ENCODE data around the gene ATP10D.
"Not testable (repeated sequence)": the region's sequence is repeated elsewhere in the genome, so short reads cannot be mapped to it uniquely, and the experiment has no call there.

ATP10D gene

GRCh38 chr4:47538111-47538824, 53.2 kb downstream of the ATP10D start:
- no peak for DNase-seq

GRCh38 chr4:47538825-47539154, 53.7 kb downstream of the ATP10D start:
- DNase-seq: no peak

- not testable (repeated sequence) for DNase-seq
Observed at GRCh38 chr4:47542640-47543039, 57.6 kb downstream of the ATP10D start.

GRCh38 chr4:47543331-47543730, 58.3 kb downstream of the ATP10D start:
- no peak for DNase-seq

GRCh38 chr4:47550357-47550756, 65.3 kb downstream of the ATP10D start:
- DNase-seq: not testable (repeated sequence)

GRCh38 chr4:47550899-47551548, 65.9 kb downstream of the ATP10D start:
- no peak for DNase-seq

- DNase-seq: no peak
Observed at GRCh38 chr4:47551682-47552081, 66.6 kb downstream of the ATP10D start.

GRCh38 chr4:47553329-47554125, 68.5 kb downstream of the ATP10D start:
- DNase-seq: no peak

- not testable (repeated sequence) for DNase-seq
Observed at GRCh38 chr4:47555920-47556319, 70.8 kb downstream of the ATP10D start.

- DNase-seq: no peak
Observed at GRCh38 chr4:47557255-47557654, 72.2 kb downstream of the ATP10D start.

- DNase-seq: no peak
Observed at GRCh38 chr4:47560682-47561081, 75.6 kb downstream of the ATP10D start.

GRCh38 chr4:47561331-47561730, 76.3 kb downstream of the ATP10D start:
- DNase-seq: no peak

- DNase-seq: no peak
Observed at GRCh38 chr4:47562297-47562696, 77.2 kb downstream of the ATP10D start.

GRCh38 chr4:47566566-47566965, 81.5 kb downstream of the ATP10D start:
- DNase-seq: no peak

- DNase-seq: no peak
Observed at GRCh38 chr4:47566969-47567368, 81.9 kb downstream of the ATP10D start.

- DNase-seq: no peak
Observed at GRCh38 chr4:47567511-47567910, 82.4 kb downstream of the ATP10D start.

- DNase-seq: no peak
Observed at GRCh38 chr4:47570816-47571215, 85.7 kb downstream of the ATP10D start.

- DNase-seq: no peak
Observed at GRCh38 chr4:47572981-47573380, 87.9 kb downstream of the ATP10D start.

GRCh38 chr4:47577779-47578553, 92.9 kb downstream of the ATP10D start:
- DNase-seq: no peak

GRCh38 chr4:47579235-47579634, 94.2 kb downstream of the ATP10D start:
- no peak for DNase-seq

- no peak for DNase-seq
Observed at GRCh38 chr4:47590325-47590724, 105.2 kb downstream of the ATP10D start.

- no peak for DNase-seq
Observed at GRCh38 chr4:47597696-47598095, 112.6 kb downstream of the ATP10D start.

GRCh38 chr4:47598320-47598719, 113.2 kb downstream of the ATP10D start:
- no peak for DNase-seq
